Measurements from ENCODE around the gene AFP.

- TF ChIP-seq NFIC (IDR thresholded peaks at IDR 0.05; ENCODE audit: low read depth, low read length), result no peak
- no peak for TF ChIP-seq PBX3 (IDR thresholded peaks at IDR 0.05; ENCODE audit: insufficient replicate concordance, low read depth, low read length)
- TF ChIP-seq IRF3 (IDR thresholded peaks at IDR 0.05), result no peak
- TF ChIP-seq CTCF (IDR thresholded peaks at IDR 0.05 in 2 of 3, conservative IDR thresholded peaks at IDR 0.05 in 1 of 3; ENCODE audit: control insufficient read depth in 2 of 3, extremely low read depth in 1 of 3, insufficient read depth in 1 of 3, low read depth in 3 of 3, low read length in 3 of 3), result no peak
Measured at GRCh38 chr4:73438048-73438447, 2.0 kb downstream of the AFP start.
